ENCODE measurements around the gene HP1BP3. TPM values are rescaled to one million over a fixed set of nuclear protein-coding genes. Genes with fewer than 3 reads are reported as not detected.

HP1BP3 gene
- total RNA-seq, 2 donors from 2014 or later, result 156 to 252 TPM

- 93% methylated on average over 2 of the region's 2 CpGs for WGBS
- TF ChIP-seq POLR2AphosphoS5 (IDR thresholded peaks at IDR 0.05), result no peak
- TF ChIP-seq POLR2A (IDR thresholded peaks at IDR 0.05), result no peak
- TF ChIP-seq CTCF (IDR thresholded peaks at IDR 0.05), result no peak
- no peaks in the 10 kb centered on the region for H3K36me3 ChIP-seq
These were observed 43.3 kb upstream of the HP1BP3 start for GRCh38 chr1:20830378-20830777.

GRCh38 chr1:20829946-20830345 lies 42.8 kb upstream of the HP1BP3 start:
- no peaks in the 10 kb centered on the region for H3K4me1 ChIP-seq (replicated peaks)
- TF ChIP-seq POLR2AphosphoS5 (IDR thresholded peaks at IDR 0.05) (no peak), CTCF (IDR thresholded peaks at IDR 0.05) (no peak), POLR2A (IDR thresholded peaks at IDR 0.05) (no peak)
- 56% methylated on average over 1 of the region's 1 CpG for WGBS

More at GRCh38 chr1:20830378-20830777, 43.3 kb upstream of the HP1BP3 start:
- intact Hi-C loops (cut with DNase I), result no loop called here
- Histone ChIP-seq H3K4me3 (no peak overlapping the region), H3K27me3 (replicated peaks; ENCODE audit: insufficient read depth) (no peaks in the 10 kb centered on the region), H3K27ac (no peak overlapping the region), H3K9me3 (no peaks in the 10 kb centered on the region), H3K4me1 (replicated peaks) (no peaks in the 10 kb centered on the region)
- no peak for DNase-seq (ENCODE audit: low spot score)

GRCh38 chr1:20829531-20829930 lies 42.4 kb upstream of the HP1BP3 start:
- H3K9me3 ChIP-seq, result no peaks in the 10 kb centered on the region
- TF ChIP-seq CTCF (IDR thresholded peaks at IDR 0.05) (no peak), POLR2AphosphoS5 (IDR thresholded peaks at IDR 0.05) (no peak), POLR2A (IDR thresholded peaks at IDR 0.05) (no peak)
- no peaks in the 10 kb centered on the region for H3K4me1 ChIP-seq (replicated peaks)
- no peak overlapping the region for H3K4me3 ChIP-seq
- H3K27ac ChIP-seq, result no peak overlapping the region
- H3K27me3 ChIP-seq (replicated peaks; ENCODE audit: insufficient read depth), result no peaks in the 10 kb centered on the region
- 86% methylated on average over 1 of the region's 1 CpG for WGBS
- DNase-seq (ENCODE audit: low spot score), result no peak
- intact Hi-C loops (cut with DNase I), result no loop called here
- H3K36me3 ChIP-seq, result no peaks in the 10 kb centered on the region

More at GRCh38 chr1:20829946-20830345, 42.8 kb upstream of the HP1BP3 start:
- Histone ChIP-seq H3K27ac (no peak overlapping the region), H3K27me3 (replicated peaks; ENCODE audit: insufficient read depth) (no peaks in the 10 kb centered on the region), H3K4me3 (no peak overlapping the region), H3K36me3 (no peaks in the 10 kb centered on the region), H3K9me3 (no peaks in the 10 kb centered on the region)
- intact Hi-C loops (cut with DNase I), result no loop called here
- no peak for DNase-seq (ENCODE audit: low spot score)

GRCh38 chr1:20823845-20824244 lies 36.7 kb upstream of the HP1BP3 start:
- no peaks in the 10 kb centered on the region for H3K27me3 ChIP-seq (replicated peaks; ENCODE audit: insufficient read depth)
- no peak overlapping the region for H3K27ac ChIP-seq
- H3K4me1 ChIP-seq (replicated peaks), result no peaks in the 10 kb centered on the region
- no peak overlapping the region for H3K4me3 ChIP-seq
- intact Hi-C loops (cut with DNase I), result no loop called here
- TF ChIP-seq POLR2A (IDR thresholded peaks at IDR 0.05) (no peak), CTCF (IDR thresholded peaks at IDR 0.05) (no peak), POLR2AphosphoS5 (IDR thresholded peaks at IDR 0.05) (no peak)
- no peaks in the 10 kb centered on the region for H3K9me3 ChIP-seq
- H3K36me3 ChIP-seq, result no peaks in the 10 kb centered on the region
- DNase-seq (ENCODE audit: low spot score), result no peak

- intact Hi-C loops (cut with DNase I), result no loop called here
- H3K27me3 ChIP-seq (replicated peaks; ENCODE audit: insufficient read depth), result no peaks in the 10 kb centered on the region
- TF ChIP-seq POLR2AphosphoS5 (IDR thresholded peaks at IDR 0.05), result no peak
- no peak for TF ChIP-seq CTCF (IDR thresholded peaks at IDR 0.05)
- no peak for TF ChIP-seq POLR2A (IDR thresholded peaks at IDR 0.05)
- H3K36me3 ChIP-seq, result no peaks in the 10 kb centered on the region
- no peak overlapping the region for H3K27ac ChIP-seq
- H3K9me3 ChIP-seq, result no peaks in the 10 kb centered on the region
- WGBS, result 48% methylated on average over 2 of the region's 2 CpGs
- no peak overlapping the region for H3K4me3 ChIP-seq
- DNase-seq (ENCODE audit: low spot score), result no peak
- no peaks in the 10 kb centered on the region for H3K4me1 ChIP-seq (replicated peaks)
These were observed 34.4 kb upstream of the HP1BP3 start for GRCh38 chr1:20821466-20821865.
